HL-60/S4 treated with retinoic acid at 250 ng/mL for 4 days and 3 days (cell line): Measurements from ENCODE around the gene VPS18.

Experiments used
- in situ Hi-C: fragments of 300-500 bp; cut with MboI; formaldehyde crosslinking; loops from 2 replicates; pipeline ENCODE4 v1.7.0; 2022; ENCODE audit warnings: low sequenced_read_pairs

The VPS18 gene

DNA sequence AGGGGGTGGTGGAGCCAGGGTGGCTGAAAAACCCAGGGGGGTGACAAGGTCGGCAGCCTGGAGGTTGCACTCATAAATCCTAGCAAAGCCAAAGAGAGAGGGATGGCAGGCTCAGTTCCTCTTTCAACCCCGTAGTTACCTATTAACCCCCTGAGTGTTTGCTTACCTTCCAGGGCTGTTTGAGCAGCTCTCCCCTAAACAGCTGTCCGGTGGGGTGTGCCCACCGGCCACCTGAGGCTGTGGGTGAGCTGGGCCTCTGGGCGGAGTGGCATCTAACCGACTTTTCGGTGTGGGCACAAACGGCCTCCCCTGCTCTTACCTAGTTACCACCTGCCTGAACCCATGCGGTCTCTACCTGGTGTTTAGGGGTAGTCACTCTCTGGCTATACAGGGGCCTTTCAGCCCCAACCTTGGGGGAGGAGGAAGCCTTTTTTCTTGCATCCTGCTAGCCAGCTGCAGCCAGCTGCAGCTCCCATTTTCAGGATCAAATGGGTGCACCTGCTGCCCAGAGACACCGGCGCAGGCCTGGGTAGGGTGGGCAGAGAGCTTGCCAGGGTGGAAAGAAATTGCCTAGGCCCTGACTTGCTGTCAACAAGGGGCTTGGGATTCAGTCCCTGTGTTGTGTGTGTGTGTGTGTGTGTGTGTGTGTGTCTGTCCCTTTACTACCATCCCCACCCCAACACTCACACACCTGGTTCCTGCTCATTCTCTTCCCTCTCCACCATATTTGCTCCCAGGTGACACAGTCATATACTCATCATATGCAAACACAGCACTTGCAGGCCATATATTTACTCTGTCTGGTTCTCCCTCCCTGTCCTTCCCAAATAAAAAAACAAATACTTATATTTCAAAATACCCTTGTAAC is 38.6 kb downstream of the VPS18 start:
- in situ Hi-C loops, result no loop called here

DNA sequence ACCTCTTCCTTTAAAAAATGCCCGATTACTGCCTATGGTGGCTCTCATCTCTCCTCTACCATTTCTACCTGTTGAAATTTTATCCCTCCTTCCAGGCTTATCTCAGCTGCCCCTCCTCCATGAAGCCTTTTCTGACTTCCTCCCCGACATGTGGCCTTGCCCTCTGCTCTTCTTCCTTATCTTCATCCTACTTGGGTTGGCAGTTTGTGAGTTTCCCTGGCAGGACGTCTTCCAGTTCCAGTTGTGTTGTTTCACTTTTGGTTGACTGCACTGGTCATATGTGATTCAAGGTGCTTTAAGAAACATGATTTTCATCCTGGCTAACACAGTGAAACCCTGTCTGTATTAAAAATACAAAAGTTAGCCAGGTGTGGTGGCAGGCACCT is 39.3 kb downstream of the VPS18 start:
- in situ Hi-C loops, result no loop called here

DNA sequence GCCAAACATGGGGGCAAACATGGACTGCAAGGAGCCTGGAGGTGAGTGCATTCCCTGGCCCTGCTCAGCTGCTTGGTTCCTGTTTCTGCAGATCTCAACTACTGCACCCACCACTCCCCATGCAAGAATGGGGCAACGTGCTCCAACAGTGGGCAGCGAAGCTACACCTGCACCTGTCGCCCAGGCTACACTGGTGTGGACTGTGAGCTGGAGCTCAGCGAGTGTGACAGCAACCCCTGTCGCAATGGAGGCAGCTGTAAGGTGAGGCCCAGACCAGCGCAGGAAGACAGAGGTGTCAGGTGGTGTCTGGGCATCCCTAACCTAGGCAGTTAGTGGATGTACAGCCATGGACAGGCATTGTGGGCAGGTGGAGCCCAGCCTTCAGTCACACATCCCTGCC is 40.2 kb downstream of the VPS18 start:
- in situ Hi-C loops, result no loop called here

DNA sequence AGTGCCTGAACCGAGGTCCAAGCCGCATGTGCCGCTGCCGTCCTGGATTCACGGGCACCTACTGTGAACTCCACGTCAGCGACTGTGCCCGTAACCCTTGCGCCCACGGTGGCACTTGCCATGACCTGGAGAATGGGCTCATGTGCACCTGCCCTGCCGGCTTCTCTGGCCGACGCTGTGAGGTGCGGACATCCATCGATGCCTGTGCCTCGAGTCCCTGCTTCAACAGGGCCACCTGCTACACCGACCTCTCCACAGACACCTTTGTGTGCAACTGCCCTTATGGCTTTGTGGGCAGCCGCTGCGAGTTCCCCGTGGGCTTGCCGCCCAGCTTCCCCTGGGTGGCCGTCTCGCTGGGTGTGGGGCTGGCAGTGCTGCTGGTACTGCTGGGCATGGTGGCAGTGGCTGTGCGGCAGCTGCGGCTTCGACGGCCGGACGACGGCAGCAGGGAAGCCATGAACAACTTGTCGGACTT is 42.0 kb downstream of the VPS18 start:
- in situ Hi-C loops, result no loop called here

DNA sequence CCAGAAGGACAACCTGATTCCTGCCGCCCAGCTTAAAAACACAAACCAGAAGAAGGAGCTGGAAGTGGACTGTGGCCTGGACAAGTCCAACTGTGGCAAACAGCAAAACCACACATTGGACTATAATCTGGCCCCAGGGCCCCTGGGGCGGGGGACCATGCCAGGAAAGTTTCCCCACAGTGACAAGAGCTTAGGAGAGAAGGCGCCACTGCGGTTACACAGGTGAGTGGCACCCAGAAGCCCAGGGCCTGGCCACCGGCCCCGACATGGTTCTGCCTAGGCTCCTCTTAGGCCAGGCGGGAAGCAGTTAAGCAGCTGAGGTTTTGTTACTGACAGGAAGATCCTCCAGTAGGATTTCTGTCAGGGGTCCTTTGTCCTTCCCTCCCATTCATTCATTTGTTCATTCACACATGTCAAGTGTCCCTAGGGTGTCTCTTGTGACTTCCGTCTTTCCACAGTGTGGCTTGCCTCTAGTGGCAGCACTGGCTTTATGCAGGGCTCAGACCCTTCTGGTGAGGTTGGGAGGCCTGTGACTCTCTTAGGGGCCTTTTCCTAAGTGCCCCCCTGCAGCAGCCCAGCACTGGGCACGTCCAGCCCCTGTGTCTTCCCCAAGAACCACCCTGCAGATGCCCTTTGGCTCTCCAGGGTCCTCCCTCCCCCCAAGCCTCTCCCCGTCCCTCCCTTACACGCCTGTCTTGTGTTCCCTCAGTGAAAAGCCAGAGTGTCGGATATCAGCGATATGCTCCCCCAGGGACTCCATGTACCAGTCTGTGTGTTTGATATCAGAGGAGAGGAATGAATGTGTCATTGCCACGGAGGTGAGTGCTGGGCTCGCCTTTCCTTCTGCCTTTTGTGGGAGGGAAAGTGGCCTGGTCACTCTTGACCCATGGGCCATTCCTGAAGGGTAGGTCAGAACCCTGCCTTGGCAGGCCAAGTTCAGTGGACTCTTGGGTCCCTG is 42.7 kb downstream of the VPS18 start:
- in situ Hi-C loops, result no loop called here

DNA sequence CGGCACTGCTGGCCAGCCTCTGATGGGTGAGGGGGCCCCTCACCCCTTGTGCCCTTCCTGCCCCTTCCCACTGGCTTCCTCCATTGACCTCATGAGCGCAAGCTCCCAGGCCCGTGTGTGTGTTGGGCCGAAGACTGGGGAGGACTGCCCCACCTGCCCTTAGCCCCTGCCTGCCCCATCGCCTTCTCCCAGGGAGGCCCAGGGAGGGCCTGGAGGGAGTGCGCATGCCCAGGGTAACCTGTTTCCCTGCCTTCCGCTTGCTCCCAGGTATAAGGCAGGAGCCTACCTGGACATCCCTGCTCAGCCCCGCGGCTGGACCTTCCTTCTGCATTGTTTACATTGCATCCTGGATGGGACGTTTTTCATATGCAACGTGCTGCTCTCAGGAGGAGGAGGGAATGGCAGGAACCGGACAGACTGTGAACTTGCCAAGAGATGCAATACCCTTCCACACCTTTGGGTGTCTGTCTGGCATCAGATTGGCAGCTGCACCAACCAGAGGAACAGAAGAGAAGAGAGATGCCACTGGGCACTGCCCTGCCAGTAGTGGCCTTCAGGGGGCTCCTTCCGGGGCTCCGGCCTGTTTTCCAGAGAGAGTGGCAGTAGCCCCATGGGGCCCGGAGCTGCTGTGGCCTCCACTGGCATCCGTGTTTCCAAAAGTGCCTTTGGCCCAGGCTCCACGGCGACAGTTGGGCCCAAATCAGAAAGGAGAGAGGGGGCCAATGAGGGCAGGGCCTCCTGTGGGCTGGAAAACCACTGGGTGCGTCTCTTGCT is 43.7 kb downstream of the VPS18 start:
- in situ Hi-C loops, result no loop called here

DNA sequence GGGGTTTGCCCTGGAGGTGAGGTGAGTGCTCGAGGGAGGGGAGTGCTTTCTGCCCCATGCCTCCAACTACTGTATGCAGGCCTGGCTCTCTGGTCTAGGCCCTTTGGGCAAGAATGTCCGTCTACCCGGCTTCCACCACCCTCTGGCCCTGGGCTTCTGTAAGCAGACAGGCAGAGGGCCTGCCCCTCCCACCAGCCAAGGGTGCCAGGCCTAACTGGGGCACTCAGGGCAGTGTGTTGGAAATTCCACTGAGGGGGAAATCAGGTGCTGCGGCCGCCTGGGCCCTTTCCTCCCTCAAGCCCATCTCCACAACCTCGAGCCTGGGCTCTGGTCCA is 44.3 kb downstream of the VPS18 start:
- in situ Hi-C loops, result no loop called here

DNA sequence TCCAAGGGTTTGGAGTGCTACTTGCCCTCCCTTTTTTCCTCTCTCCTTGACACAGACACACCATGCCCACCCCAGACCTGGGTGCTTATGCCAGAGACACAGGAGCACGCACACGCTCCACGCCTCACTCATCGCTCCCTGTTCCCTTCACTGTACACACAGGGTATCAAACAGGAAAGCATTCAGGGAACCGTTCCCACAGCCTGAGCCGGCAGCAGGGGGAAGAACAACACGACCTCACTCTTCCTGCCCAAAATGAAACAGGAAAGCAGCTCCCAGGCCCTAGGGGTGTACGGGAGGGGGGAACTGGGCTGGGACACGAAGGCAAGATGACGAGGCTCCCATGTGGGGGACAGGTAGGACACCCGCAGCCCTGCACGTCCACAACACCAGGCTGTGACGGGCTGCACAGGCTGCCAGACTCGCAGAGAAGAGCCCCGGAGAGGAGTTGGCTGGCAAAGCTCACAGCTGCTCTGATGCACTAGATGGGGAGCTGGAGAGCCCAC is 46.1 kb downstream of the VPS18 start:
- in situ Hi-C loops, result no loop called here

DNA sequence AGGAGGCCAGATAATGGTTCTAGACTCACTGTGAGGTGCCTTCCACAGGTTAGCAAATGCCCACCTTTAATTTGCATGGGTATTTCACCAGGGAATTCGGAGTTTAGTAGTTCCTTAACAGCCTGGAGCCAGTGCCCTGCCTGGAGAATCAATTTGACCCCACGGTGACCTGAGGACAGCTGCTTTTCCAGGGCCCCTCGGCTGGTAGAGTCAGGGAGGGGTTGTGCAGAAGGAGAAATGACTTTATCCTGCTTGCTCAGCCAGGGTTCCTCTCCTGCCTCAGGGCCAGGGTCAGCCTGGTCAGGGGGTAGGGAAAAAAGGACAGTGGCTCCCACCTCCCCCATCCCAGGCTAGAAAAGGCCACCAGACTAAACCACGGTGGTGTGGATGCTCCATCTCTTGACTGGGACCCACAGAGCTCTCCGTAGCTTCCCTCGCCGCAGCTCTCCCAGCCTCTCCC is 46.8 kb downstream of the VPS18 start:
- in situ Hi-C loops, result no loop called here

DNA sequence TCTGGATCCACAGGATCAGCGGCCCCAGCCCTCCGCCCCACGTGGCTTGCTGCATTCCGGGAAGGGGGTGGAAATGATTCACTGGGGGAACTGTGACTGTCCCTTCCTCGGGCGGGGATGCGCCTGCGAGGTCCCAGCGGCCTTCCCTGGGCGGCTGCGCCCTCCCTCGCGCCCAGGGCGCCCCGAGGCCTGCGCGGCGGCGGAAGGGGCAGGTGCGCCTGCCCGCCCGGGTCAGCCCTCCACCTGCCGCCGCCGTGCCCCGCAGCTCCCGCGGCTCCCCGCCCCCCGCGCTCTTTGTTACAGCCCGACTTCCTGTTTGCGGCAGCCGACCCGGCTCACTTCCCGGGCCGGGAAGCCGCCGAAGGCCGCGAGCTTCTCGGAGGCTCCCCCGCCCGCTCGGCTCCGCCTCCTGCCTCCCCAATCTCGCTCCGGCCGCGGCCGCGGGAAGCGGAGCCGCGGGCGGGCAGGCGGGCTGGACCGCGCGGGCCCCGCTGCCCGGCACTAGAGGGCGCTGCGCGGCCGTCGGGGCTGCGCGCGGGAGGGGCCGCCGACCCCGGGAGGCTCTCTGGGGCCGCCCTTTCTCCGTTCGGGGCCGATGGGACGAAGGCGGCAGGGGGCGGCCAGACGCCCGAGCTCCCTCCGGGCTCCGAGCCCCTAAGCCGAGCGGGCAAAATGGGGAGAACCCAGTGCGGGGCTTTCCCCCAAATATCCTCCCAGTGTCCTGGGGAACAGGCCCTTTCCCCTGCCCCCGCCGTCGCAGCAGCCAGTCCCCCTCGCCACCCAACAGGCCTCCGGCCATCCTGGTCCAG is 47.5 kb downstream of the VPS18 start:
- in situ Hi-C loops, result no loop called here

DNA sequence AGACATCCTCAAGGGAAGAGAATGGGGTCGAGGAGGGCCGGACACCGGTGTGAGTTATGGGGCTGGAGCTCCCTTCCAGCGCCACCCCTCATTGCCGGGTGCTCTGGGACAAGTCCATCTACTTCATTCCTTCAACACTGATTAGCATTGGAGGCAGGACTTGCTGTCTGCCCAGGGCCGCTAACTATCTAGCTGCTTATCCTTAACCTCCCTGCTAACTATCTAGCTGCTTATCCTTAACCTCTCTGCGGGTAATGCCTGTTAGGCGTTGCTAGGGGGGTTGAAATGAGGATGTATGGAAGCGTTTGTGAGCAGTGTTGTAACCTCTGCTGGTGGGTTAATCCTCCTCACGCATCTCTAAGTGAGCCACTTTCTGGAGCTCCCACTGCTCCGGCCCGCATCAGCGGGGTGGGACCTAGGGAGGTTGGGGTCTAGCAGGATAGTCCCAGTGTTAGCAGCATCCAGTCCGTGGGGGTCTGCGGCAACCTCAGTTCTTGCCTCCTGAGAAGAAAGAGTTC is 48.1 kb downstream of the VPS18 start:
- in situ Hi-C loops, result no loop called here

DNA sequence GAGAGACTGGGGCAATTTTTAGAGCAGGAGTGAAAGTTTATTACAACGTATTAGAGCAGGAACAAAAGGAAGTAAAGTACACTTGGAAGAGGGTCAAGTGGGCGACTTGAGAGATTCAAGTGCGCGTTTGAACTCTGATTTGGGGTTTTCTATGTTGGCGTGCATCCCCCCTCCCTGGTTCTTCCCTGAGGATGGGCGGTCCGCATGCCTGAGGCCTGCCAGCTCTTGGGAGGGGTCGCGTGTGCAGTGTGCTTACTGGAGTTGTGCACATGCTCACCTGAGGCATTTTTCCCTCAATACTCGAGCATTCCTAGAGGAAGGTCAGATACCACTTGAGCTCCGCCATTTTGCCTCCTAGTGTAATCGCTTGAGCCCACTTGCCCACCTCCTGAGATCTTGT is 48.6 kb downstream of the VPS18 start:
- in situ Hi-C loops, result no loop called here

DNA sequence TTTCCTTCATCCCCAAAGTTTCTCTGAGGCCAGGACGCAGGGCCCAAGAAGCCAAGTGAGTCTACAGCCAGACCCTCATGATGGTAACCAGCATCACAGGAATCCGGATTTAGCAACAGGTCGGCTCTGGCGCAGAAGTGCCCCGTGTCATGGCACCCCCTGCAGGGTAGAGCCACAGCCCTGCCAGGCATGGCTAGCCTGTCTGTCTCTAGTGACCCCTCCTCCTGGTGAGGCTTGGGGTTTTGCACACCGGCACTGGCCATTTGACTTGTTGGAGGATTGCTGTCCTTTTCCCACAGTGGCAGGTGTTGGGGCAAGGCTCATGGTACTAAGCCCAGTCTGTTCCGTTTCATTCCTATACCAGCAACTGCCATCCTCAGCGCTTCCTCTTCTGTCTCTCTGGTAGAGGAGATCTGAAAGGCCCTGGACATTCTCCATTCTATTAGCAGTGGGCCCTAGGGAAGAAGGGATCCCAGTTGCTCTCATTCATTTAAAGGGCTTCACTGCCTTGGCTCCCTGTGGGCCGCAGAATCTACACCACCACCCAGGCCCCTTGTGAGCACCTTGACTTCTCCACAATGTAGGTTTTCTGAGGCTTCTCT is 49.6 kb downstream of the VPS18 start:
- in situ Hi-C loops, result no loop called here

DNA sequence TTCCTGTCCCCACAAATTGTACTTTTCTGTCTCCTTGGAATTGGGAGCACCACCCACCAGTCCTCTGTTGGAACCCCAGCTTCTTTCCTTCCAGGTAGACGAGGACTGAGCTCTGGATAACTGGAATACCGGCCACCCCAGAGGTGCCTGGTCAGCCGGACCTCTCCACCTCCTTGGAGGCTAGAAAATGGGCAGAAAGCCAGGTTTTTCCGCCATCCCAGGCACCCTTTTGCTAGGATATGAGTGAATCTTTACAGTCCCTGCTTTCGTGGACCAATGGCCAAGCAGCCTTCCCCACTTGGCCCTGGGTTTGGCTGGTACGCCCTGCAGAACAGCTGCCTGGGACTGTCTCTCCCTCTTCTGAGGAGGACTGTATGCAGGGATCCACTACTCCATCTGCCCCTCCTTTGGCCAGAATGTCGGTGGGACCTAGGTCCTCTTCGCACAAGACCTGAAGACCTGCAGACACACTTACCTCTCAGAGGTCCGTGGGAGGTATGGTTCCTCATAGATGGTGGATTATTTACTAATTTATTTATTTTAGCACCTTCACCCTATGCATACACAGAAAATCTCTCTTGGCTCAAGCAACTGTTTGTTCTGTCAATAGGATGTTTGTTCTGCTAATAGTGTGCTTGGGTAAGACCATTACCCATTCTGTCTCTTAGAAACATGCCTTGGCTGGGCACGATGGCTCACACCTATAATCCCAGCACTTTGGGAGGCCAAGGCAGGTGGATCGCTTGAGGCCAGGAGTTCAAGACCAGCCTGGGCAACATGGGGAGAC is 50.5 kb downstream of the VPS18 start:
- in situ Hi-C loops, result no loop called here

DNA sequence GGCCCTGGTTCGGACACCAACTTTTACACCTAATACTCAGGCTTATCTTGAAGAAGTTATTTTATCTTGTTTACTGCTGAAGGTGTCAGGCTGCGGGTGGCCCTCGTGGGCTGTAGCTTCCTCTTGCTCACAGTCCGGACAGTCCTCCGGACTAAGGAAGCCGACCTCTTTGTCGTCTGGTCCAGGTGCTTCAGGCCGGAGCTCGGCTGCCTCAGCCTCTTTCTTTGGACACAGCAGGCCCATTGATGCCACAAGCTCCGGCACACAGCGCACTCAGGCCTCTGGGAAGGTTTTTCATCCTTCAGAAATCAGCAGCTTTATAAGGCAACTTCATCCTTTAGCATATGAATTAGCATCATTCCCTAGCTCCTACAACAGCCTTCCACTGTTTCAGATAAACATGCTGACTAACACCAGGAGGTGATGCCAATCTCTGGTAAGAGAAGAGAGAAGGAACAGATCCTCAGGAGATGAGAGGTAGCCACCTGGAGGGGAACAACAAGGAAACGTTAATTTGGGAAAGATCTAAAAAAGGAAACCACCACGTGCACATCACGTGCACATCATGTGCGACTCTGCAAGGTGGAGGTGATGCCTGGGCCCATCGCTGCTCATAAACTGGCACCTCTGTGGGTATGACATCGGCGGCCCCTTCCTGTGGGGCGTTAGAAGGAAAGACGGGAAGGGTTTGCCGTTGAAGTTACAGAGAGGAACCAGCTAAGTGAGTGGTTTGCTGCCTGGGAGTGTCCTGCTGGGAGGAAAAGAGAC is 54.6 kb downstream of the VPS18 start:
- in situ Hi-C loops, result no loop called here

DNA sequence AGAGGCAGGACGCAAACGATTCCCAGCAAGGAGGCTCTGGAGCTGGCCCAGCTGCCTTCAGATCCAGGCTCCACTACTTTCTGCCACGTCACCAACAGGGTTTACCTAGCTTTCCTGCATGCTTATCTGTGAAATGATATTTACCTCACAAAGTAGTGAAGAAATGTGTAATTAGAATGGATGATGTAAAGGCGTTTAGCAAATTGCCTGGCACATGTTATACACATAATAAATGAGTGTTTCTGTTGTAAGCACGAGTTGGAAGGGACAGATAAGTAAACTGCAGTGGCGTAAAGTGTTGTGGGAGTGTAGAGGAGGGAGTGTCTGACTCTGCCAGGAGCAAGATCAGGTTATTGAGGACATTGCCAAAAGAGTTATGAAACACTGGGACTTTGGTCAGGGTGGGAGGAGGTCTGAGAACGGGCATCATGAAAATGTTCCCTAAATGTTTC is 55.5 kb downstream of the VPS18 start:
- in situ Hi-C loops, result no loop called here

DNA sequence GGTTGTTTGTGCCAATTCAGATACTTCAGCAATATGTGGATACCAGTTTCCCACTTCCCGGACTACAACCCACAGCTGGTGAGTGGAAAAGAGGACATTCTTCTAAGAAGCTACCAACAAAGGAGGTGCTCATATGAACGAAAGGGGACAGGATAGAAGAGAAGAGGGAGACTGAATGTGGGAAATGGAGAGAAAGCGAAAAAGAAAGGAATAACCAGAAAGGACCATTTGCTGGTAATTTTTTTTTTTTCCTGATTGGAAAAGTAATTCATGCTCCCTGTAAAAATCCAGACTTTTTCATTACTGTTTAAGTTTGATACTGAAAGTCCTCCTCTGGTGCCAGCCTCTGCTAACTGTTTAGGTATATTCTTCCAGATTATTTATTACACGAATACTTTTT is 57.5 kb downstream of the VPS18 start:
- in situ Hi-C loops, result no loop called here
